HTR-8/SVneo (cell line): ENCODE data around the gene CXCR2.
"Not testable (repeated sequence)": the region's sequence is repeated elsewhere in the genome, so short reads cannot be mapped to it uniquely, and the experiment has no call there.

ENCODE experiments used
- DNase-seq: peaks from one replicate; pipeline ENCODE4 v3.0.0; 2011; ENCODE audit warnings: low spot score, mixed read lengths; ENCODE audit not compliant: insufficient read length
- FAIRE-seq: peaks from 2 replicates; lab custom pipeline; 2011; peaks lifted over from hg19 to GRCh38; lab: Jason Lieb, UNC

The CXCR2 gene

DNA sequence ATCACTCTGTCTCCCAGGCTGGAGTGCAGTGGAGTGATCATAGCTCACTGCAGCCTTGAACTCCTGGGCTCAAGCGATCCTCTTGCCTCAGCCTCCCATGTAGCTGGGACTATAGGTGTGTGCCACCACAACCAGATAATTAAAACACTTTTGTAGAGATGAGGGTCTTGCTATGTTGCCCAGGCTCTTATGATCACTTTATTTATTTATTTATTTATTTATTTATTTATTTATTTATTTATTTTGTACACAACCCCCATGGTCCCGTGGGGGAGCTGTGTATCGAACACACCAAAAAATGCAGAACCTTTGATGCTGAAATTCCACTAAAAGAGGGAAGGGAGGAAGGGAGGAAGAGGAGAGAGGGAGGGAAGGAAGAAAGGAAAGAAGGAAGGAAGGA lies 45.9 kb downstream of the CXCR2 start:
- not testable (repeated sequence) for DNase-seq, FAIRE-seq

DNA sequence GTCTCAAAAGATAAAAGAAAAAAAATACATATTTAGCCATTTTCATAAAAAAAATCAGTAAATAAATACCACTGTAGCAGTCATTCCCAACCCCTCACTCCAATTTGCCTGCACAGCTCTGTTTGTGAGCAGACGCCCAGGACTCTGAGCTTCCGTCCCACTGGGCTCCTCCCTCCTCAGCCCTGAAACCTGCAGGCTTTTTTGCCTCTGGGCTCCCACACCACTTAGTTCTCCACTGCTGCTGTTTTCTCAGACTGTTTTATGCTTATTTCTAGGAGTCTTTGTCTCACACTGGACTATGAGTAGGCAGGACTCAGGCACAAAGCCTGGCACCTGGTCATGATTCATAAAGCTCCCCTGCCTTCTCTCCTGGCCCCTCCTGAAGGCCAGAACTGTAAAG lies 47.0 kb downstream of the CXCR2 start:
- no peak for FAIRE-seq
- DNase-seq, result no peak

DNA sequence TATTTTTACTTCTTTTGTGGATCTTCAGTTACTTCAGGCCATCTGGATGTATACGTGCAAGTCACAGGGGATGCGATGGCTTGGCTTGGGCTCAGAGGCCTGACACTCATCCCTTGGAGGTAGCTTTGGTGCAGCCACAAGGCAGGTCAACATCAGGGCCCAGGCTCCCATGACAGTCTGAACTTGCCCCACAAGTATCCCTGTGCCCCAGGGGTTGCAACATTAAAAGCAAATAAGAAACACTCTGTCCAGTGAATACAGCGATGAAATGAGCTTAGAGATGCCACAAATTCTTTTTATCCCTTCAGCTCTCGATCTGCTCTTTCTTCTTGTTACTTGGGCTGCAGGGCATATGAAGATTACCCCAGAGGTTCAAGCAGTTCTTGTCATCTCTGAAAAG lies 54.0 kb downstream of the CXCR2 start:
- DNase-seq (no peak), FAIRE-seq (no peak)

DNA sequence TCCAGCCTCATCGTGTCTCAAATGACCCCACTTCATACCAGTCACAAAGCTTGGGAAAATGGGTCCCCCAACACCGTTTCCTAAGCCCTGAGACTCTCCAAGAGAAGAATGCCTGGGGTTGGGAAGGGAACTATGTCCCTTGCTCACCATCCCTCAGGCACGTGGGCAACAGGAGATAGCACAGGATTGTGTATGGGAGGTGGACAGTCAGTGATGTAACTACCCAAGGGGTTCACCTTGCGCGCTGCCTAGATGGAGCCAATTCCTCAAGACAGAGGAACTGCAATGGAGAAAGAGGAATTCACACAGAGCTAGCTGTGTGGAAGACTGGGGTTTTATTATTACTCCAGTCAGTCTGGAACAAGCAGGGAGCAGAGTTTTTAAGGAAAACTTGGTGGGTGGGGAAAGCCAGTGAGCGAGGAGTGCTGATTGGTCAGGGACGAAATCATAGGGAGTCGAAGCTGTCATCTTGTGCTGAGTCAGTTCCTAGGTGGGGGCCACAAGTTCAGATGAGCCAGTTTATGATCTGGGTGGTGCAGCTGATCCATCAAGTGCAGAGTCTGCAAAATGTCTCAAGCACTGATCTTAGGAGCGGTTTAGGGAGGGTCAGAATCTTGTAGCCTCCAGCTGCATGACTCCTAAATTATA lies 54.8 kb downstream of the CXCR2 start:
- DNase-seq (no peak), FAIRE-seq (peak; percentile 69)

DNA sequence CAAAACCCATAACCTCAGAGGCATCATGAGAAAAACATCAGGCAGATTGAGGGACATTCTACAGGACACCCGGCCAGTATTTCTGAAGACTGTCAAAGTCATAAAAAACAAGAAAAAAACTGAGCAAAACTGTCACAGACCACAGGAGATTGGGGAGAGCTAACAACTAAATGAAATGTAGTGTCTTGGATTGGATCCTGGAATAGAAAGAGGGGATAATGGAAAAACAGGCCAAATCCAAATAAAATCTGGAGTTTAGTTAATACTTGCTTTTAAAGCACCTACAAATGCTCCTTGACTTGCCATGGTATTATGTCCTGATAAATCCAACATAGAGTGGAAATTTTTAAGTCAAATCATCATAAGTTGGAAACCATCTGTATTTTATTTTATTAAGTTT lies 58.5 kb downstream of the CXCR2 start:
- FAIRE-seq, result no peak
- no peak for DNase-seq

DNA sequence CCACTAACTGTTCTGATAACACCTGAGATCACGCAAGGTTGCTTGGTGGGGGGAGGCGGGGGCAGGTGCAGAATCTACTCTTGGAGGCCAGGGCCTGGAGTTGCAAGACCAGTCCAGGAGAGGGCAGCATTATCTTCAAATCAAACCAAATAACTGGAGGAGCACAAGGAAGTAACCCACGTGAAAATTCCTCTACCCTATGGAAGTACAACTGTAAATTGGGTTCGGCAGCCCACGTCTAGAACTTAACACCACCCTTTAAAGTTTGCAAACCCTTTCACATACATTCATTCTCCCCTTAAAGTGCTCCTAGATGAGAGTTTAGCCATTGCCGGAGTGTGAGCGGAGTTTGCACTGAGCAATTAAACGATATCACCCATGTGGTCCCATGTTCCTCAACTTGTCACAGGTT lies 60.5 kb downstream of the CXCR2 start:
- FAIRE-seq (peak; percentile 57), DNase-seq (peak; percentile 65)
